ENCODE results near the gene HIGD1B.

GRCh38 chr17:44875761-44876160 is 28.1 kb downstream of the HIGD1B start:
- no peak for TF ChIP-seq CTCF (IDR thresholded peaks at IDR 0.05)
- TF ChIP-seq POLR2A (IDR thresholded peaks at IDR 0.05): no peak

Measured in adrenal gland (tissue), 5 donors.